CD1c-positive myeloid dendritic cell (primary cell): ENCODE results near the gene PARP1.
"Not testable (repeated sequence)": the region's sequence is repeated elsewhere in the genome, so short reads cannot be mapped to it uniquely, and the experiment has no call there.

ENCODE experiments used
- DNase-seq: peaks from one replicate; pipeline ENCODE4 v3.0.0-alpha.2; 2016; ENCODE audit errors: extremely low spot score

Gene PARP1

GRCh38 chr1:226429858-226430715 lies 22.2 kb upstream of the PARP1 start:
- no peak for DNase-seq

DNA sequence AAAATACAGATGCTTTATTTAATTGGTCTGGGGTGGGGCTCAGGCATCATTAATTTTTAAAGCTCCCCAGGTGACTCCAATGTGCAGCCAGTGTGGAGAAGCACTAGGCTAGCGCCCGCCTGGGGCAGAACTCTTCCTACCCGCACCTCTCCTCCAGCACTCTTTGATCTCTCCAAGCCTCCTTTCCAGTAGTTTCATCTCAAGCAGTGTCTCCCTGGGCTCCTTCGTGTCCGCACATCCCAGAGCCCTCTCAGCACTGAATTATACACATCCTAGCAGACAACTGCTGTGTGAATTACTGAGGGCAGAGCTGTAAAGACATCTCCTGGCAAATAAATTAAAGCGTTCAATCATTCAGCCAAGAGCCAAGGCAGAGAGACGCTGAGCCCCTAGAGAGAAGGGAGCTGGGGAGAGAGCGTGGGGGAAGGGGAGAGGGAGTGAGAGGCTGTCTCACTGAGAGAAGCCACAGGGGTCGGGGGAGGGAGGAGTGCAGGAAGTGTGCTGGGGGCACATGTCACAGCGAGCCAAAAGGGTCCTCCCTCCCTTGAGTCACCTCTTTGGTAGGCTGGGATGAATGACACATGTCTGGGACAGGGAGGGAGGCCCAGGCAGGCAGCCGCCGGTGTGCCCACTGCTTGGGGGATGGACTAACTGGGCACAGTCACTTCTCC lies 21.0 kb upstream of the PARP1 start:
- no peak for DNase-seq

DNA sequence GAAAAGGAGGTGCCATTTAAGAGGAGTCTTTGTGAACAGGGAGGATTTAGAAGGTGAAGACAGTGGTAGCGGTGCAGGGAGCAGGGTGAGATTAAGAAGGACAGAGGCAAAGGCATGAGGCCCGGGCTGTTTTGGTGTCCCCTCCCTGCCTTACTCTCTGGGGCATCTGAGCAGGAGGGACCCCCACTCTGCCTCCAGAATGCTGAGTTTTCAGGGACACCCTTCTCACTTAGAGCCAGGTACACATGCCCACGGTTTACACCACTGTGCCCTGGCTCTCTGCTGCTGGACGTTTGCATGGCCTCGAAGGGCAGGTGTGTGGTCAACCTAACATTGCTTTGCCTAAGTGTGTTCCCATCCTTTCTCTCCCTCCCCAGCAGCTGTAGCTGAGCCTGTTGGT lies 20.5 kb upstream of the PARP1 start:
- no peak for DNase-seq

- DNase-seq, result no peak
These were observed 19.2 kb upstream of the PARP1 start for GRCh38 chr1:226427131-226427530.

DNA sequence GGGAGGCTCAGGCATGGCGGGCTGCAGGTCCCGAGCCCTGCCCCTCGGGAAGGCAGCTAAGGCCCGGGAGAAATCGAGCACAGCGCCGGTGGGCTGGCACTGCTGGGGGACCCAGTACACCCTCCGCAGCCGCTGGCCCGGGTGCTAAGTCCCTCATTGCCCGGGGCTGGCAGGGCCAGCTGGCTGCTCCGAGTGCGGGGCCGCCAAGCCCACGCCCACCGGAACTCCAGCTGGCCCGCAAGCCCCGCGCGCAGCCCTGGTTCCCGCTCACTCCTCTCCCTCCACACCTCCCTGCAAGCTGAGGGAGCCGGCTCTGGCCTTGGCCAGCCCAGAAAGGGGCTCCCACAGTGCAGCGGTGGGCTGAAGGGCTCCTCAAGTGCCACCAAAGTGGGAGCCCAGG lies 18.5 kb upstream of the PARP1 start:
- DNase-seq, result not testable (repeated sequence)

DNA sequence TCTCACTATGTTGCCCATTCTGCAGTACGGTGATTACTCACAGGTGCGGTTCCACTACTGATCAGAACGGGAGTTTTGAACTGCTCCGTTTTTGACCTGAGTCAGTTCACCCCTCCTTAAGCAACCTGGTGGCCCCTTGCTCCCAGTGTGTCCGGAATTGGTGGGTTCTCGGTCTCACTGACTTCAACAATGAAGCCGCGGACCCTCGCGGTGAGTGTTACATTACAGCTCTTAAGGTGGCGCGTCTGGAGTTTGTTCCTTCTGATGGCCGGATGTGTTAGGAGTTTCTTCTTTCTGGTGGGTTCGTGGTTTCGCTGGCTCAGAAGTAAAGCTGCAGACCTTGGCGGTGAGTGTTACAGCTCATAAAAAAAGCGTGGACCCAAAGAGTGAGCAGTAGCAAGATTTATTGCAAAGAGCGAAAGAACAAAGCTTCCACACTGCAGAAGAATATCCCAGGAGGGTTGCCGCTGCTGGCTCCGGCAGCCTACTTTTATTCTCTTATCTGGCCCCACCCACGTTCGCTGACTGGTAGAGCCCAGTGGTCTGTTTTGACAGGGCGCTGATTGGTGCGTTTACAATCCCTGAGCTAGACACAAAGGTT lies 17.6 kb upstream of the PARP1 start:
- DNase-seq, result no peak

DNA sequence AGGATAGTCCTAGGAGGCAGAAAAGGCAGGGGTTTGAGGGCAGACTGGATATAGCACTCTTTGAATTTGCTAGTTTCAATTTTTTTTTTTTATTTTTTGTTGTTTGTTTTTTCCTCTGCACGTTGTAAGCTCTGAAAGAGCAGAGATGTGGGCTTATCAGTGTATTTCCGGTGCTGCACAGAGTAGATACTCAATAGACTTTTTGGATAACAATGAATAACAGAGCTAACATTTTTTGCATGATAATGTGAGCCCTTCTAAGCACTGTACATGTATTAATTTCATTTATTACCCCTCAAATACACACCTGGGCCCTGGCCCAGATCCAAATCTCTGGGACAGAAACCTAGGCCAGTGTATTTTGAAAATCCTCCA lies 17.1 kb upstream of the PARP1 start:
- DNase-seq, result no peak

- DNase-seq, result peak; percentile 9
These were observed 16.5 kb upstream of the PARP1 start for GRCh38 chr1:226424221-226425003.

DNA sequence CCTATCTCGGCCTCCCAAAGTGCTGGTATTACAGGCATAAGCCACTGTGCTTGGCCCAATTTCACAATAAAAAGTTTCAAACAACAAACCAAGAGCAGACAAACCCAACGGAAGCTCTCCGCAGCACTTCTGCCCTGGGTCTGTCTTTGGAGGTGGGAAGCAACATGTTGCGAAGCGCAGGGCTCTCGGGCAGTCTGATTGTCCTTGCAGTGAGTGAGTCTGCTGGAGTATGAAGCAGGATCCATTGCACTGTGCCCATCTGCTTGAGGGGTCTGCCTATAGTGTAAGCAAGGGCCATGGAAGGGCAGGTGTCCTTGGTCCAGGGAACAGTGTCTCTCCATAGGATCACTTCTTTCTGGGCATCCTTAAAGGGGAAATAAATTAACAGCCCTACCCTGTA lies 14.6 kb upstream of the PARP1 start:
- no peak for DNase-seq

- no peak for DNase-seq
These were observed 13.0 kb upstream of the PARP1 start for GRCh38 chr1:226420897-226421296.

GRCh38 chr1:226420328-226420727 lies 12.4 kb upstream of the PARP1 start:
- no peak for DNase-seq

DNA sequence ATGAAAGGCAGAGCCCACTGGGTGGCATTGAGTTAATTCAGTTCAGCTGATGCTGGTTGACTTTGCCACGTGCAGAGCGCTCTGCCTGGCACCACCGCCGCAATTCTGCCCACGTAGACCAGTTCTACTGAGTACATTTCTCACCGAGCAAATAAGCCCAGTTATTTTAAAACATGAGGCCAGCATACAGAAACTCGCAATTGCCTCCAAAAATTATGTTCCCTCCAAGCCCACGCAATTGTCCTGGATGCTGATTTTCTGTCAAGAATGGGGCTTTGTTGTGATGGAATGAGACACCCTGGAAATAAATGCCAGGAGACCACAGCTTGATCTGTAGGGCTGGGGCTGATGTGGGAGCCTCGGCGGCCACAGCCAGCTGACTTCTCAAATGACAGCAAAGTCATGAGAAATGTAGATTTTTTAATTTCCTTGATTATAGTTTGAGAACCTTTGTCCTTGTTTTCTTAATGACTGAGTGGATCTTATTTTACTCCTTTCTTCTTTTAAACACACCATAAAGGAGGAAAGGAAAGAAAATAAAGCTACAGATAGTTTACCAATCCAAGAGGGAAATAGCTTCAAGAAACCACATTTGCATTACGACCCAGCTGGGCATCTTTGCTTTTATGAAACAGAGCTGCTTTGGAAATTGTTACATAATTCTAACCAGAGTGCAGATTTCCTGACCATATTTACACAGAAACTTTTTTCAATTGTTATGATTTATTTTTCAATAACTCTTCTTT lies 11.6 kb upstream of the PARP1 start:
- DNase-seq, result no peak

- DNase-seq, result no peak
These were observed 10.1 kb upstream of the PARP1 start for GRCh38 chr1:226417830-226418546.

- no peak for DNase-seq
These were observed 9.5 kb upstream of the PARP1 start for GRCh38 chr1:226417350-226417749.

DNA sequence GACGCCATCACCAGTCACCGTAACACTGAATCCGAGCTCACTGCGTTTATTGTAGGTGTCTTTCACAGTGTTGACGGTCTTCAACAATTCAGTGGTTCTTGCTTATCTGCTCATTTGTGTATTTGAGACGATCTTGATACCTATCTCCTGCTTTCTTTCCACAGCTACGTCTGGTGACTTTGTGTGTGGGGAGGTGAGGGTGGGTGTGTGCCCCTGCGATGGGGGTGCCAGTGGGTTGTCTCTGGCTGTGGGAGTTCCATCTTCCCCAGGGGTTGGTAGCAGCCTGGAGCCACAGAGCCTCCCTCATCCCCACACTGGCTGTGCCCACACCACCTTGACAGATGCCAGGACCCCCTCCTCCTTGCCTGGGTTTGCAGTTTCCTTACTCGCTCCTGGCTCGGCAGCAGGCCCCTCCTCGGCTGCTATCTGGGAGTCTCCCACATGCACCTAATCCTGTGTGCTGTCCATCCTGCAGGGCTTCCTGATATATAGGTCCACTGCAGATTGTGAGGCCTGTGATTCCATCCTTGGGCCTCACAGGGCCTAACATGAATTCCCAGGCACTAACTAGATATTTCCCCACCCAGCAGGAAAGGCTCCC lies 6.3 kb upstream of the PARP1 start:
- no peak for DNase-seq

GRCh38 chr1:226411619-226412018 lies 3.7 kb upstream of the PARP1 start:
- no peak for DNase-seq

DNA sequence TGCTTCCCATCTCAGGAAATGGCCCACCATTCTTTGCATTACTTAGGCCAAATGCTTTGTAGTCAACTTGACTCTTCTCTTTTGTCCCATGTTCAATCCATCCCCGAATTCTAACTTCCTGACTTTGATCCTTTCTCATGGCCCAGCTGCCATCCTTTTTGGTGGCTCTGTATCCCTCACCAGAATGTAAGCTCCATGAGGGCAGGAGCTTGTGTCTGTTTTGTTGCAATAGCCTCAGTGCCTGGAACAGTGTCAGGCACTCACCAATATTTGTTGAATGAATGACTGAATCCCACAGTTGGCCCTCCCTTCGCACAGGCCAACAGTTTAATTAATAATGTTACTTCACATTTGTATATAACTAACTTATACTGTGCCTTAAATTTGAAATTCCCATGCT lies 3.1 kb upstream of the PARP1 start:
- no peak for DNase-seq

DNA sequence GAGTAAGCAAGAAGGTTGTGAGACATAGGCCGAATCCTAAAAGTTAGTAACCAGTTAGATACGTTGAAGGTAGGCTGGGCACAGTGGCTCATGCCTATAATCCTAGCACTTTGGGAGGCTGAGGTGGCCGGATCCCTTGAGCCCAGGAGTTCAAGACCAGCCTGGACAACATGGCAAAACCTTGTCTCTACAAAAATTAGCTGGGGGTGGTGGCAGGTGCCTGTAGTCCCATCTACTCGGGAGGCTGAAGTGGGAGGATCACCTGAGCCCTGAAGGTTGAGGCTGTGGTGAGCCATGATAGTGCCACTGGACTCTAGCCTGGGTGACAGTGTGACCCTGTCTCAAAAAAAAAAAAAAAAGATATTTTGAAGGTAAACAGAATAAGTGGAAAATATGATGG lies 1.5 kb upstream of the PARP1 start:
- no peak for DNase-seq

GRCh38 chr1:226408285-226409184 lies 642 bp upstream of the PARP1 start:
- no peak for DNase-seq

- no peak for DNase-seq
These were observed 745 bp downstream of the PARP1 start for GRCh38 chr1:226407199-226407496.
